ENCODE measurements around the gene GMPR.

GMPR gene

DNA sequence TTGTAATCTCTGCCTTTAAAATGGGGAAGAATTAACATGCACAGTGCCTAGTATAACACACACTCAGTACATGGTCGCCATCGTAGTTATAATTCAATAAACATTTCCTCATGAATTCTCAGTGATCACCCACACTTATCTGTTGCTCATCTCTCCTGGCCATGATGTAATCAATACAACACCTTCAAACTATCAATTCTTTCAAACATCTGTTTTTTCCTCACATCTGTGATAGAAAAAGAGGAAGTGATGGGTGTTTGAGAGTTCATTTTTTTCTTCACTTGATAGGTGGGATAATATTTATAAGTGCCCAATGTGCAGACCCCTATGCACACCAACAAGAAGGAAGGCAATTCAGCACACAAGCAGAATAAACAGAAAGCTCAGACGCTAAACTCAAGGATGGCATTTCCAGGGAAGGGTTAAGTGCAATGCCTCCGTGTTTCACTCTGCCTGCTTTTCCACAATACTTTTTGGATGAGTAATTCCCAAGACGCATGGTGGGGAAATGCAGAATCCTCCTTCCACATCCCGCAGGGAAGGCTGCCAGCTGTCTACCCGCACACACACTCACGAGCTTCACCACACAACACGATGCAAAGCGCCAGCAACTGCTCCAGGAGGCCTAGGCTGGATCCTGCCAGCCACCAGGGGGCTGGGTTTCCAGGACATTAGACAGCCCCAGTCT, 100.3 kb downstream of the GMPR start:
- Histone ChIP-seq H3K27ac (peak overlapping the region; percentile 56), H3K27me3 (replicated peaks) (no peaks in the 10 kb centered on the region), H3K36me3 (replicated peaks) (no peaks in the 10 kb centered on the region), H3K4me3 (ENCODE audit: low read depth, low read length) (no peak overlapping the region)
- in situ Hi-C loops (cut with HindIII; ENCODE audit: low pct_ligation_motif_present, low sequenced_read_pairs): no loop called here
- TF ChIP-seq, protein P1, sequence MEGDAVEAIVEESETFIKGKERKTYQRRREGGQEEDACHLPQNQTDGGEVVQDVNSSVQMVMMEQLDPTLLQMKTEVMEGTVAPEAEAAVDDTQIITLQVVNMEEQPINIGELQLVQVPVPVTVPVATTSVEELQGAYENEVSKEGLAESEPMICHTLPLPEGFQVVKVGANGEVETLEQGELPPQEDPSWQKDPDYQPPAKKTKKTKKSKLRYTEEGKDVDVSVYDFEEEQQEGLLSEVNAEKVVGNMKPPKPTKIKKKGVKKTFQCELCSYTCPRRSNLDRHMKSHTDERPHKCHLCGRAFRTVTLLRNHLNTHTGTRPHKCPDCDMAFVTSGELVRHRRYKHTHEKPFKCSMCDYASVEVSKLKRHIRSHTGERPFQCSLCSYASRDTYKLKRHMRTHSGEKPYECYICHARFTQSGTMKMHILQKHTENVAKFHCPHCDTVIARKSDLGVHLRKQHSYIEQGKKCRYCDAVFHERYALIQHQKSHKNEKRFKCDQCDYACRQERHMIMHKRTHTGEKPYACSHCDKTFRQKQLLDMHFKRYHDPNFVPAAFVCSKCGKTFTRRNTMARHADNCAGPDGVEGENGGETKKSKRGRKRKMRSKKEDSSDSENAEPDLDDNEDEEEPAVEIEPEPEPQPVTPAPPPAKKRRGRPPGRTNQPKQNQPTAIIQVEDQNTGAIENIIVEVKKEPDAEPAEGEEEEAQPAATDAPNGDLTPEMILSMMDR (IDR thresholded peaks at IDR 0.05; ENCODE audit: low read depth, low read length, missing control alignments): peak; percentile 89
- peak; percentile 97 for DNase-seq

DNA sequence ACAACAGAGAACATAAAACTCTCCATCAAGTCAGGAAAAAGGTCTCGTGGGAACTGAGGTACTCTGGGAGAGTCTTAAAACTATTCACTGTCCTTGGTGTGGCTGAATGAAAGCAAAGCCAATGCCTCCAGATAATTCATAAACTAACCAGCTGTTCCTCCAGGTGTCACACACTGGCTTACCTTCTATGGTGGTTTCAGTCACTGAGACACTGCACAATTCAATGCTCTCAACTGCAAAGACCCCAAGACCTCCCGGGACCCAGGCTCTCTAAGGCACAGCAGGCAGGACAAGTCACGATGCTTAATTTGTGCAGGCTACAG, 100.8 kb downstream of the GMPR start:
- in situ Hi-C loops (cut with HindIII; ENCODE audit: low pct_ligation_motif_present, low sequenced_read_pairs): no loop called here
- TF ChIP-seq, protein P1 (IDR thresholded peaks at IDR 0.05; ENCODE audit: low read depth, low read length, missing control alignments): no peak
- H3K4me3 ChIP-seq (ENCODE audit: low read depth, low read length): no peak overlapping the region
- peak overlapping the region; percentile 56 for H3K27ac ChIP-seq
- no peak for DNase-seq
- no peaks in the 10 kb centered on the region for H3K27me3 ChIP-seq (replicated peaks)
- no peaks in the 10 kb centered on the region for H3K36me3 ChIP-seq (replicated peaks)

DNA sequence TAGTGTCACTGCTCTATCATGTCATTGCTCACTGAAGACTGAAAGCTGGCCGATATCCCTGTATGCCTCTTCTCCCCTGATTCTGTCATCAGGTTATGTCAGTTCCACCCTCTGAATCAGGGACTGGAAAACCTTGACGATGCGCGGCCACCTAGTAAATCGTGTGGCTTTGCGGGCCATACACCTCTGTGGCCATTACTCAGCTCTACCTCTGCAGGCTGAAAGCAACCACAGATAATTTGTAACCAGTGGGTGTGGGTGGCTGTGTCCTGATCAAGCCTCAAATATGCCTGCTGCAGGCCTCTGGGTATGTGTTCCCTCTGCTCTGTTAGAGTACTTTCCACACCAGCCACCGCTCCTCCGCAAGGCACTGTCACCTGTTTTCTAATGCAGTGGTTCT, 105.2 kb downstream of the GMPR start:
- in situ Hi-C loops (cut with HindIII; ENCODE audit: low pct_ligation_motif_present, low sequenced_read_pairs): no loop called here
- Histone ChIP-seq H3K36me3 (replicated peaks) (no peaks in the 10 kb centered on the region), H3K4me3 (ENCODE audit: low read depth, low read length) (no peak overlapping the region), H3K27ac (no peak overlapping the region), H3K27me3 (replicated peaks) (no peaks in the 10 kb centered on the region)
- no peak for DNase-seq
- TF ChIP-seq, protein P1 (IDR thresholded peaks at IDR 0.05; ENCODE audit: low read depth, low read length, missing control alignments): no peak

DNA sequence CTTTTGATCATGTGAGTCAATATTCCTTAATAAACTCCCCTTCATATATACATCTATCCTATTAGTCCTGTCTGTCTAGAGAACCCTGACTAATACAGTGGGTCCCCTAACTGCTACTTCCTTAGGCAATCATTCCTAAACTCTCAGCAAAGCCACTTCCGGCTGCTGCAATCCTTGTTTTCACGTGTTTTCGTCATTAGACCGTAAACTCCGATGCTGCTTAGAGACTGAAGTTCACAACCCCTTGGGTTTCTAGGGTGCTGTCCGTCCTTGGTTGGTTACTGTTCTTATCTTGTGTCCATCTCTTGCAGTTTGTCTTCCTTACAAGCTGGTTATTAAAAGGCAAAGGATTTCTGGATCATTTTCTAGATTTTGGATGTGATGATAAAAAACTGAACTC, 106.4 kb downstream of the GMPR start:
- in situ Hi-C loops (cut with HindIII; ENCODE audit: low pct_ligation_motif_present, low sequenced_read_pairs): no loop called here
- TF ChIP-seq, protein P1 (IDR thresholded peaks at IDR 0.05; ENCODE audit: low read depth, low read length, missing control alignments): no peak
- peak; percentile 83 for DNase-seq
- no peak overlapping the region for H3K4me3 ChIP-seq (ENCODE audit: low read depth, low read length)
- peak overlapping the region; percentile 83 for H3K27ac ChIP-seq
- no peaks in the 10 kb centered on the region for H3K27me3 ChIP-seq (replicated peaks)
- H3K36me3 ChIP-seq (replicated peaks): no peaks in the 10 kb centered on the region

Measured in brain microvascular endothelial cell (primary cell).